K562 (cell line): Measurements from ENCODE around the gene SLC35B1. TPM values are rescaled to one million over a fixed set of nuclear protein-coding genes. Genes with fewer than 3 reads are reported as not detected.

Source experiments
- CXXC5 ChIP-seq: fragments of 250-450 bp; sonication (Bioruptor Pico); IDR thresholded peaks from 2 replicates; pipeline ENCODE4 v1.8.0; 2022; ENCODE audit warnings: inconsistent platforms, mild to moderate bottlenecking, moderate library complexity
- NCOA6 ChIP-seq: fragments of 450-650 bp; IDR thresholded peaks from 2 replicates; pipeline ENCODE4 v1.6.1; 2017; ENCODE audit warnings: mild to moderate bottlenecking
- NFIX ChIP-seq: fragments of 250-450 bp; sonication (Bioruptor Pico); IDR thresholded peaks from 2 replicates; pipeline ENCODE4 v1.4.0; 2020; ENCODE audit warnings: low read depth, mild to moderate bottlenecking, moderate library complexity
- POLR2AphosphoS5 ChIP-seq: IDR thresholded peaks from 2 replicates; pipeline ENCODE4 v1.6.1; 2011; ENCODE audit warnings: mild to moderate bottlenecking, low read depth, low read length, moderate library complexity; ENCODE audit not compliant: control insufficient read depth, insufficient read depth
- RCOR1 ChIP-seq, 2 experiments: IDR thresholded peaks; 2 replicates each; pipeline ENCODE4 v1.6.1; 2012; ENCODE audit warnings: low read depth in 2 of 2, low read length in 2 of 2, borderline replicate concordance in 1 of 2, improper control_type of control experiment in 1 of 2
- TFAM ChIP-seq: fragments of 250-450 bp; sonication (Bioruptor Pico); conservative IDR thresholded peaks from 2 replicates; pipeline ENCODE4 v1.5.0; 2021; ENCODE audit warnings: mild to moderate bottlenecking, moderate library complexity
- VEZF1 ChIP-seq: fragments of 200-800 bp; sonication (Bioruptor generic); IDR thresholded peaks from 2 replicates; pipeline ENCODE4 v1.6.1; 2017; ENCODE audit warnings: missing genetic modification characterization, missing compliant biosample characterization
- YY1 ChIP-seq, 3 experiments: IDR thresholded peaks; 2 replicates each; pipeline ENCODE4 v1.6.1; 2011; ENCODE audit warnings: low read length in 2 of 3, mild to moderate bottlenecking in 2 of 3, moderate library complexity in 2 of 3, borderline replicate concordance in 1 of 3, control low read depth in 1 of 3, low read depth in 1 of 3; ENCODE audit not compliant: insufficient read depth in 3 of 3, insufficient replicate concordance in 2 of 3, control insufficient read depth in 1 of 3, insufficient read length in 1 of 3; ENCODE audit errors: extremely low read depth in 1 of 3
- ZBTB33 ChIP-seq: sonication (generic); formaldehyde crosslinking; IDR thresholded peaks from 2 replicates; pipeline ENCODE4 v1.8.1; 2023; ENCODE audit warnings: mild to moderate bottlenecking, missing genetic modification reagents
- polyA plus RNA-seq, 8 experiments: library from polyadenylated mRNA; depleted of rRNA in 4 of 8; stranded (reverse) in 5 of 8; unstranded in 3 of 8; fragments of >200 nt; fragmentation: Nextera tagmentation in 2 of 8; fragmentation: Illumina TruSeq in 1 of 8; extraction: Ambion mirVana in 2 of 8; extraction: Trizol in 1 of 8; gene quantifications; 2 replicates each; pipeline versions ENCODE4 v1.2.1 to v1.2.3, GENCODE V29; 2011 to 2014; ENCODE audit warnings: inconsistent platforms in 1 of 8, missing spikeins in 1 of 8
- total RNA-seq, 7 experiments: library from RNA; depleted of rRNA in 6 of 7; stranded (reverse); fragments of >200 nt in 6 of 7; fragmentation: Illumina TruSeq in 2 of 7; extraction: Trizol in 2 of 7; gene quantifications; 2 replicates each; pipeline versions ENCODE4 v1.2.1 to v1.2.3, GENCODE V29; 2011 to 2021; ENCODE audit warnings: low replicate concordance in 1 of 7
- TF ChIP-seq, protein P1 (sequence below): sonication (generic); formaldehyde crosslinking; IDR thresholded peaks from 2 replicates; pipeline ENCODE4 v1.8.0; 2023; ENCODE audit warnings: mild to moderate bottlenecking, missing genetic modification reagents
- TF ChIP-seq, protein P2 (sequence below): fragments of 450-650 bp; formaldehyde crosslinking; IDR thresholded peaks from 2 replicates; pipeline ENCODE4 v1.4.0; 2020; ENCODE audit warnings: mild to moderate bottlenecking, moderate library complexity
- TF ChIP-seq, protein P3 (sequence below): fragments of 450-650 bp; IDR thresholded peaks from 2 replicates; pipeline ENCODE4 v1.6.1; 2018; ENCODE audit not compliant: partially characterized antibody

Gene SLC35B1
- total and polyA plus RNA-seq, 9 of the 15 experiments (the other 6 are each of a cell fraction or from before 2014, with no cell fraction given) = 51.4 to 87.9 (median 66.3) TPM

GRCh38 chr17:49708515-49709183 is 885 bp upstream of the SLC35B1 start (continued):
- TF ChIP-seq ZBTB33 (CRISPR knock-in tag) (peak; percentile 62; the same call in 1 of the 2 replicates), YY1 (IDR thresholded peaks at IDR 0.05; ENCODE audit: borderline replicate concordance in 1 of 3, control insufficient read depth in 1 of 3, extremely low read depth in 1 of 3, insufficient read depth in 3 of 3, insufficient read length in 1 of 3, insufficient replicate concordance in 2 of 3, low read depth in 1 of 3, low read length in 2 of 3) (no peak), NCOA6 (no peak), CXXC5 (CRISPR knock-in tag) (no peak), RCOR1 (IDR thresholded peaks at IDR 0.05; ENCODE audit: borderline replicate concordance in 1 of 2, low read depth in 2 of 2, low read length in 2 of 2) (0 out of 4 replicates have a peak, but pooled peaks of 1 of the 2 experiments have one; percentile 15), TFAM (CRISPR knock-in tag) (no peak), POLR2AphosphoS5 (no peak), VEZF1 (CRISPR knock-in tag) (no peak), NFIX (CRISPR knock-in tag) (no peak)
- TF ChIP-seq, protein P1, sequence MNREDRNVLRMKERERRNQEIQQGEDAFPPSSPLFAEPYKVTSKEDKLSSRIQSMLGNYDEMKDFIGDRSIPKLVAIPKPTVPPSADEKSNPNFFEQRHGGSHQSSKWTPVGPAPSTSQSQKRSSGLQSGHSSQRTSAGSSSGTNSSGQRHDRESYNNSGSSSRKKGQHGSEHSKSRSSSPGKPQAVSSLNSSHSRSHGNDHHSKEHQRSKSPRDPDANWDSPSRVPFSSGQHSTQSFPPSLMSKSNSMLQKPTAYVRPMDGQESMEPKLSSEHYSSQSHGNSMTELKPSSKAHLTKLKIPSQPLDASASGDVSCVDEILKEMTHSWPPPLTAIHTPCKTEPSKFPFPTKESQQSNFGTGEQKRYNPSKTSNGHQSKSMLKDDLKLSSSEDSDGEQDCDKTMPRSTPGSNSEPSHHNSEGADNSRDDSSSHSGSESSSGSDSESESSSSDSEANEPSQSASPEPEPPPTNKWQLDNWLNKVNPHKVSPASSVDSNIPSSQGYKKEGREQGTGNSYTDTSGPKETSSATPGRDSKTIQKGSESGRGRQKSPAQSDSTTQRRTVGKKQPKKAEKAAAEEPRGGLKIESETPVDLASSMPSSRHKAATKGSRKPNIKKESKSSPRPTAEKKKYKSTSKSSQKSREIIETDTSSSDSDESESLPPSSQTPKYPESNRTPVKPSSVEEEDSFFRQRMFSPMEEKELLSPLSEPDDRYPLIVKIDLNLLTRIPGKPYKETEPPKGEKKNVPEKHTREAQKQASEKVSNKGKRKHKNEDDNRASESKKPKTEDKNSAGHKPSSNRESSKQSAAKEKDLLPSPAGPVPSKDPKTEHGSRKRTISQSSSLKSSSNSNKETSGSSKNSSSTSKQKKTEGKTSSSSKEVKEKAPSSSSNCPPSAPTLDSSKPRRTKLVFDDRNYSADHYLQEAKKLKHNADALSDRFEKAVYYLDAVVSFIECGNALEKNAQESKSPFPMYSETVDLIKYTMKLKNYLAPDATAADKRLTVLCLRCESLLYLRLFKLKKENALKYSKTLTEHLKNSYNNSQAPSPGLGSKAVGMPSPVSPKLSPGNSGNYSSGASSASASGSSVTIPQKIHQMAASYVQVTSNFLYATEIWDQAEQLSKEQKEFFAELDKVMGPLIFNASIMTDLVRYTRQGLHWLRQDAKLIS (CRISPR knock-in tag) = 0 out of 2 replicates have a peak, but pooled peaks have one; percentile 57
- TF ChIP-seq, protein P2, sequence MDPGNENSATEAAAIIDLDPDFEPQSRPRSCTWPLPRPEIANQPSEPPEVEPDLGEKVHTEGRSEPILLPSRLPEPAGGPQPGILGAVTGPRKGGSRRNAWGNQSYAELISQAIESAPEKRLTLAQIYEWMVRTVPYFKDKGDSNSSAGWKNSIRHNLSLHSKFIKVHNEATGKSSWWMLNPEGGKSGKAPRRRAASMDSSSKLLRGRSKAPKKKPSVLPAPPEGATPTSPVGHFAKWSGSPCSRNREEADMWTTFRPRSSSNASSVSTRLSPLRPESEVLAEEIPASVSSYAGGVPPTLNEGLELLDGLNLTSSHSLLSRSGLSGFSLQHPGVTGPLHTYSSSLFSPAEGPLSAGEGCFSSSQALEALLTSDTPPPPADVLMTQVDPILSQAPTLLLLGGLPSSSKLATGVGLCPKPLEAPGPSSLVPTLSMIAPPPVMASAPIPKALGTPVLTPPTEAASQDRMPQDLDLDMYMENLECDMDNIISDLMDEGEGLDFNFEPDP (CRISPR knock-in tag) = 0 out of 2 replicates have a peak, but pooled peaks have one; percentile 5
- TF ChIP-seq, protein P3, sequence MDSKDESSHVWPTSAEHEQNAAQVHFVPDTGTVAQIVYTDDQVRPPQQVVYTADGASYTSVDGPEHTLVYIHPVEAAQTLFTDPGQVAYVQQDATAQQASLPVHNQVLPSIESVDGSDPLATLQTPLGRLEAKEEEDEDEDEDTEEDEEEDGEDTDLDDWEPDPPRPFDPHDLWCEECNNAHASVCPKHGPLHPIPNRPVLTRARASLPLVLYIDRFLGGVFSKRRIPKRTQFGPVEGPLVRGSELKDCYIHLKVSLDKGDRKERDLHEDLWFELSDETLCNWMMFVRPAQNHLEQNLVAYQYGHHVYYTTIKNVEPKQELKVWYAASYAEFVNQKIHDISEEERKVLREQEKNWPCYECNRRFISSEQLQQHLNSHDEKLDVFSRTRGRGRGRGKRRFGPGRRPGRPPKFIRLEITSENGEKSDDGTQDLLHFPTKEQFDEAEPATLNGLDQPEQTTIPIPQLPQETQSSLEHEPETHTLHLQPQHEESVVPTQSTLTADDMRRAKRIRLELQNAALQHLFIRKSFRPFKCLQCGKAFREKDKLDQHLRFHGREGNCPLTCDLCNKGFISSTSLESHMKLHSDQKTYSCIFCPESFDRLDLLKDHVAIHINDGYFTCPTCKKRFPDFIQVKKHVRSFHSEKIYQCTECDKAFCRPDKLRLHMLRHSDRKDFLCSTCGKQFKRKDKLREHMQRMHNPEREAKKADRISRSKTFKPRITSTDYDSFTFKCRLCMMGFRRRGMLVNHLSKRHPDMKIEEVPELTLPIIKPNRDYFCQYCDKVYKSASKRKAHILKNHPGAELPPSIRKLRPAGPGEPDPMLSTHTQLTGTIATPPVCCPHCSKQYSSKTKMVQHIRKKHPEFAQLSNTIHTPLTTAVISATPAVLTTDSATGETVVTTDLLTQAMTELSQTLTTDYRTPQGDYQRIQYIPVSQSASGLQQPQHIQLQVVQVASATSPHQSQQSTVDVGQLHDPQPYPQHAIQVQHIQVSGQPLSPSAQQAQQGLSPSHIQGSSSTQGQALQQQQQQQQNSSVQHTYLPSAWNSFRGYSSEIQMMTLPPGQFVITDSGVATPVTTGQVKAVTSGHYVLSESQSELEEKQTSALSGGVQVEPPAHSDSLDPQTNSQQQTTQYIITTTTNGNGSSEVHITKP = peak; percentile 52
